HTERT RPE-1 (cell line): Measurements from ENCODE around the gene LMOD3.

Experiments used
- in situ Hi-C: fragments of 300-500 bp; cut with MboI; formaldehyde crosslinking; loops from 4 replicates; pipeline ENCODE4 v1.14.3; 2020; ENCODE audit warnings: low sequenced_read_pairs

Gene LMOD3

DNA sequence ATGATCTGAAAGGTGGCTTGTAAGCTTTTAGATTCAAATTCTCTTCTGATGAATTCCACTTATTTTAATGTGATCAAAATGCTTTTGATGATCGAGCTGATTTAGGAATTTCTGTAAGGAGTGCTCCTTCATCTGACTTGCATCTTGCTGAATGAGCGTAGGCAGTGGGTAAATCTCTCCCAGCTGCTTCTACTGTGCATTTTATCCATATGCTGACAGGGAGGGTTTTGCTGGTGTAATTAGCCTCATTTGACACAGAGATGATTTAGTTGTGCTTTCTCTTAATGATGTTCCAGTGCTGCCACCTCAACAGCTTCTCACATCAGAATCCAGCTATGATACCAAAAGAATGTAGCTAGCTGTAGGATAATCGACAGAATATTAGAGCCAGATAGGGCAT lies 3.8 kb upstream of the LMOD3 start:
- in situ Hi-C loops: no loop called here

DNA sequence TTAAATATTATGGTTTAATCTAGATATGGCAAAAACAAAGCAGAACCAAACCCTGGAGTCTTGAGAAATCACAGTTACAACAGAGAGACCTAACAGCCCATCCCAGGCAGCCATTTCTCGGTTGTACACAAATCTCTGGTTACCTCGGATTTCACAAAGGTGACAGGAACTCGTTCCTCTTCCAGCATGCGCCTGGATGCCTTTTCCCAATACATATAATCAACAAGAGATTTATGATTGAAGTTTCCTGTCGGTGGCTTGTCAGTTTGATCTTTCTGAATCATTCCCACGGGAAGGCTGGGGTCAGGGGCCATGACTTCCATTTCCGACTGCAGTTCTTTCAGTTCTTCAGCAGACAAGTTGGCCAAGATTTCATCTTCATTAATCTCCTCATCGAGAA lies 445 bp downstream of the LMOD3 start:
- in situ Hi-C loops: no loop called here

DNA sequence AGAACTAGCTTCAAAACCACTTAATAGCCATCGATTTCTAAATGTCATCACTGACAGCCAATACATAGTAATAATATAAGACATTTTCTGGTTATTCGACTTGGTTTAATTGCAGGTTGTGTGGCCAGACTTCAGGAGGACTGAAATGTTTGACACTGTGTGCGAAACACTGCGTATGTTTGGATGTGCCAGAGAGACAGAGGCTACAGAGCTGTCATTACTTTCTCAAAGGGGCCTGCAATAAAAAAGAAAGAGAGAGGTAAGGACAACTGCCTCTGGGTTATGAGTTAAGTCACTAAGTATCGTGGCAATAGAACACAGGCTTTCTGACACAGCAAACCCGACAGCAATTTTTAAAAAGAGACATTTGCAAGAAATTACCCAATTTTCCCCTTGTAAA lies 882 bp downstream of the LMOD3 start:
- in situ Hi-C loops: no loop called here

DNA sequence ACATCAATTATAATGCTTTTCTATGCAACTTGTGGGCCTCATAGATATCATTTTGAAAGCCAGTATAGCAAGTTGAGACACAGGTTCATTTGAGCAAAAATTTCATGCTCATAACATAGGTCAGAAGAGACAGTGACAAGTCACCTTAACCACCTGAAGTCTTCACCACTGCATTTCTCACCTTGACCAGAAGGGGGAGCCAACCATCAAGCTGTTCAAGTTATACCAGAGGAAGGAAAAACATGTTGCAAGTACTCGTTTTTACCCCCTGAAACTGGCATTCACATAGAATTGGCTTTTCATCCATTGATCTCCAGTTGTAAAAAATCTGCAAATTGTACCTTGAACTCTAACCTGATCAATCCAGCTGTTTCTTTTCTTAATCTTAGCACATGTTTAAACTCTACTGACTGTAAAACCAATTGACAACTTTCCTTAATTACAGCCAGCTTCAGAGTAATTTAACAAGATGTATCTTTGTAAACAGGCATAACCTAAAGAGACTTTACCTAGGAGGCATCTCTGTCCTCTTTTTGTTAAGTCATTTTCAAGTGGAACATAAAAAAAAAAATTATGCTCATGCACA lies 1.4 kb downstream of the LMOD3 start:
- in situ Hi-C loops: no loop called here

DNA sequence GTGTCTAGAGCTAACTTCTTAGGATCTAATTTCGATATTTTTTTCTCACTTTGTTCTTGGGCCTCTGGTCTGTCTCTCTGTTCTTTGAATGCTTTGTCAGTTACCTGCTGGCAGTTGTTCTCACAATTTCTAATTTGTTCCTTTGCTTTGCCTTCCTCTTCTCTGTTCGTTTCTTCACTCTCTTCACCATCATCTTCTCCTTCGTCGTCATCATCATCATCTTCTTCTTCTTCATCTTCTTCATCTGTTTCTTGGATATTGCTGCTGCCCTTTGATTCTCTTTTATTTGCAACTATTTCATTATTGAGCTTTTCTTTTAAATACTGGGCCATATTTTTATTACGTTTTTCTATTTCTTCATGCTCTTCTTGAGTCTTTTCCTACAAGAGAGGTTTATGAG lies 2.7 kb downstream of the LMOD3 start:
- in situ Hi-C loops: no loop called here

DNA sequence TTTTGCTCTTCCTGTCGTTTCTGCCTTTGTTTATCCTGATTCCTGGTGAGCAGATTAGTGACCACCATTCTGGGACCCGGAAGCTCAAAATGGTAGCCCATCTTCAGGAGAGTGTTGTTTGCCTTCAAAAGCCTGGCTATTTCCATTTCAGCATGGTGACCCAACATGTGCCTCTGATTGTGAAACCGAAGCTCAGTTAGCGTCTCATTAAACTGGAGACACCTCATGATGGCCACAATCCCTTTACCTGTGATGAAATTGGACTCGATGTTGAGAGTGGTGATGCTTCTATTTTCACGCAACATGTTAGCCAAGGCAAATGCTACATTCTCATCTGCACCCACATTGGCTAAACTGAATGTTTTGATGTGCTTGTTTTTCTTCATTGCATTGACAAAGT lies 3.3 kb downstream of the LMOD3 start:
- in situ Hi-C loops: no loop called here

DNA sequence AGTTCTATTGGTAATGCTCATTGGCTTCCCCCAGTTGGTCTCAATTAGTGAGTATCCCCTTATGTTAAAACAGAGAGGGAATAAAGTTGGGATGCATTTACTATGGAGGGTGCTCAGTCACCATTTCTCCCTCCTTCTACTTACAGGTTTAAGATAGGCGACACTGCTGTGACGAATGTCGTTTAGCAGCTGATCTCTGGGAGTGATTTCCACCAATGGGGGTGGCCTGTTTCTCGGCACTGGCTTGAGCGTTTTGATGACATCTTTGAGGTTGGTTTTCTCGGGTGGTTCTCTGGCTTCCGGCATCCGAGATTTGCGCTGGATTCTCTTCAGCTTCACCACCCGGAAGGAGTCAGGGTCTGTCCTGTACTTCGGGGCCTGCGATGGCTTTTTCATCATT lies 3.8 kb downstream of the LMOD3 start:
- in situ Hi-C loops: no loop called here

DNA sequence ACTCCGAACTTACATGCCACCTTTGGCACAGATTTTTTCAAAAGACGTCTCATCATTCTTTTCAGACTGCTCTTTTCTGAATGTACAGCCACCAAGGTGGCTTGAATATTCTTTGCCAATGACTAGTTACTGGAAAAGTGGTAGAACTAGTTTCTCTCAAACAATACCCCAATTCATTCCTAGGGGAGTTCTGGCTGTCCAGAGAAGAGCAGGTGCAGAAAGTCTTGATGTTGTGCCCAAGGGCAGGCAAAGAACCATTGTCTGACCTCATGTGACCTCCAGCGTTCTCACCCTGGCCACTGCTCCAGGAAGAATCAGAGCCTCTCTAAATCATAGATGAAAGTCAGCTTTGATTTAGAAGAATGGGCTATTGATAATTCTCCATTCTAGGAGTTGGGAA lies 5.5 kb downstream of the LMOD3 start:
- in situ Hi-C loops: no loop called here

DNA sequence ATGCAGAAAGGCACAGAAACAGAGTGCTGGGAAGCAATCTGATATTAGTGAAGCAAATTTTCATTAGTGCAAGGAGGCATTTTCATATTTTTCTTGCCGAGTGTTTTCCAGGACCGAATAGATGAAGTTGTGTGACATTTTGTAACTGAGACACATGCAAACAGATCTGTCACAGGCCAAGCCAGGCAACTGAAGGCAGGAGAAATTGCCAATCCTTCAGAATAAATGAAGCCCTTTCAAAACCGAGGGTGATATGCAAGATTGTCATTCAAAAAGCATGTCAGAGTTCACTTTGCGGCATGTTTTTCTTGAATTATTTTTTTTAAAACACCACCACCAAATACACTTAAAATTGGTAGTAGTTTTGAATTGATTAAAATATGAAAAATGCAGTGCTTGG lies 6.2 kb downstream of the LMOD3 start:
- in situ Hi-C loops: no loop called here

DNA sequence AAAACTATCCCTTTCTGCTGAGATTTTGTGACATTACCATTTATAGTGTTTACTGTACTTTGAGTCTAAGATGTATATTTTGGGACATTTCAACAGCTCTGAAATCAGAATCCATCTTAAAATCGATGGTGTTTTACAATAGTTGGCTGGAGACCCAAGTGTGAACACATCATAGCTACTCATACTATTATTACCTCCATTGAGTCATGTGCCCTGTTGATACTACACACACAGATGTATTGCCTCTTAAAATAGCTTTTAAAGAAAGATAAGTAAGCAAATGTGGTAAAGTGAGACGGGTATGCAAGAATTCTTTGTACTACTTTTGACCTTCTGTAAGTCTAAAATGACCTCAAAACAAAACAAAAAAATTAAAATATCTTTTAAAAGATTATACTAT lies 6.7 kb downstream of the LMOD3 start:
- in situ Hi-C loops: no loop called here

DNA sequence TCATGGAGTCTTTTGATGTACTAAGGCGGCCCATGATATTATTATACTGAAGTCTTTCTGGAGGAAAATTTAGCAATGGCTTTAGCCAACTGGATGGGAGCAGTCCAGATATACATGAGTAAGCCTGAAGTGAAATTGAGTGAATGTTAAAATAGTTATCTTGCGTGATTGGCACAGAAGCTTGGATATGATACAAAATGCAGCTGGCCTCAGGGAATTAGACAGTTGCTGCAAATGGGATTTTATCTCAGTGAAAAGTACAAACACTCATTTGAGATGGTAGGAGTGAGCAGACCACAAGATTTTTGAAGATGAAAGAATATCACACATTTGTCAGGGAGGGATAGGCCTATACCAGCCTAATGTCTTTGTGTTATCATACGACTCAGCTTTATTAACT lies 8.9 kb downstream of the LMOD3 start:
- in situ Hi-C loops: no loop called here

DNA sequence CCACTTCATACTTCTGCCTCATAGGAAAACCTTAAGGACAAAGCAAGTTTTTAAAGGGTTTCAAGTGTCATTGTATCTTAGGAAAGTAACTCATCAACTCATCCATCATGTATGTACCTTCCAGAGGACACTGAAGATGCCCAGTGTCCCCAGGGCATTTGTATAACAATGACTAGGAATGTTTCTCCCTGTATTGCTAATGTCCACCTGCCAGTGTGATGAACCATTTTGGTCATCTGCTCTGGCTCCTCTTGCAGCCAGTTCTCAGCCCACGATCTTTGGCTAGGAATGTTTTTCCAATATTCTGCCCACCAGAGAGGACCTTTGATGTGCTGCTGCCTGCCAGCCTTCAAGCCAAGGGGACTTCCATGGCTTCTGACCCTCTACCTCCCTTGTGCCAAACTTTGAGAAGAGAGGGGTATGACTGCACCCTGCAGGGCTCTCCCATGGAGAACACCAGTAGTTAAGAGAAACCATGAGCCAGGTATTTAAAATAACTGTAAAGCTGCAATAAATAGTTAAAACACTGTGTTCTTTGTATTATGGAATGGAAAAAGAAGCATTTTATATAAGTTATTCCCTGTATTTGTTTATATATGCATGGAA lies 11.4 kb downstream of the LMOD3 start:
- in situ Hi-C loops: no loop called here

DNA sequence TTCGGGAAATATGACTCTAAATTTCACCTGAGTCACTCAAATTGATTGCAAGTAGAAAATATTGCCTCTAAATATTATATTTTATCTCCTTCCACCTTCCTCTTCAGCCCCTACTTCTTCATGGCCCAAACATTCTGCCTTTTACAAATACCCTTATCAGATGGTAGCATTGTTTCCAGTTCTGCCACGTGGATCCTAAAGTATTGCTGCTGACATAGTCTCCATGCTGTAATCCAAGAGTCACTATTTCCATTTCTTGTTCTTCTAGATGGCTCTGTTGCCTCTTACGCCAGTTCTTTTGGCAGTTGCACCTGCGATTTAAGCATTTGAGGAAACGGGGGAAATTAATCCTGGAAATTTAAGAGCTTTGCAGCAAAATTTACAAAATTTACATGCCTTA lies 13.6 kb downstream of the LMOD3 start:
- in situ Hi-C loops: no loop called here

DNA sequence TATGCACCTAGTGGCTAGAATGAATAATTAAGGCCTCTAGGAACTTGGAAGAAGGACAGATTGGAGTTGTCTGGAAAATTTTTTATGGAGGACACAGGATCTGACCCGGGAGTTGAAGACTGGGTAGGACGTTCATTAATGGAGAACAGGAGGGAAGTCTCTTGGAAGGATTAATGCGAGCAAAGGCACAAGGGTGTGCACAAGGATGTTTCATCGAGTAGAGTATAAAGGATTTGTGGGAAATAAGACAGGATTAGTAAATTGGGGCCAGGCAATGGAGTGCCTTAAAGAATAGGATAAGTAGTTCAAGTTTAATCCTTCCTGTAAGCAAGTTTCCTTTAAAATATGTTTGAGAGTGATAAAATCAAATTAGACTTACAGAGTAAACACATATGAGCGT lies 14.6 kb downstream of the LMOD3 start:
- in situ Hi-C loops: no loop called here

DNA sequence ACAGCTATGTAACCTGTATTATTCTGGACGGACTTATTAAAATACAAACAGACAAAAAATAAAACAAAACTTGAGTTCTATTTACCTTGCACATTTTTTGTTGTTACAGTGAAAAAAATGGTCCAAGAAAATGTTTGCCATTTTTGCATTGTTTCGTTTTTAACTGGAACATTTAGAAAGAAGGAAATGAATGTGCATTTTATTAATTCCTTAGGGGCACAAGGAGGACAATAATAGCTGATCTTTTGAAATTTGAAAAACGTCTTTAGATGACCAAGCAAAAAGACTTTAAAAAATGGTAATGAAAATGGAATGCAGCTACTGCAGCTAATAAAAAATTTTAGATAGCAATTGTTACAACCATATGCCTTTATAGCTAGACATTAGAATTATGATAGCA lies 17.1 kb downstream of the LMOD3 start:
- in situ Hi-C loops: no loop called here

DNA sequence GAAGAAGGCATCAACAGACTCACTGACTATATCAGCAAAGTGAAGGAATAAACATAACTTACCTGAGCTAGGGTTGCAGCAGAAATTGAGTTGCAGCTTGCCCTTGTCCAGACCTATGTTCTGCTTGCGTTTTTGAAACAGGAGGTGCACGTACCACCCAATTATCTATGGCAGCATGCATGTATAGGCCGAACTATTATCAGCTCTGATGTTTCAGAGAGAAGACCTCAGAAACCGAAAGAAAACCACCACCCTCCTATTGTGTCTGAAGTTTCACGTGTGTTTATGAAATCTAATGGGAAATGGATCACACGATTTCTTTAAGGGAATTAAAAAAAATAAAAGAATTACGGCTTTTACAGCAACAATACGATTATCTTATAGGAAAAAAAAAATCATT lies 17.8 kb downstream of the LMOD3 start:
- in situ Hi-C loops: no loop called here

DNA sequence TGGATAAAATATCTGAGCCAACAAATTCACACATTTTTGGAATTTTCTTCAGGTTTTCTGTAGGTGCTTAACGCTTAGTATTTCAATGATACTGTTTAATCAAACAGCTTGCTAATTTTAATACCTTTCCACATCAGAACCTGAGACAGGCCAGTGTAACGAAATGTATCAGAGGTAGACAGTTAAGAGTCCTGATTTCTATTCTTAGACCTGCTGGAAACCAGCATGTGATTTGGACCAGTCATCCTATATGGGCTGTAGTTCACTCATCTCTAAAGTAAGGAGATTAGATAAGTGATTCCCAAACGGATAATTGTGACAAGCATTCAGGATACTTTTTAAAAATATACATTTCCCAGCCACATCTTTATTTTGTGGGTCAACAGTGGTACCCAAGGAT lies 19.3 kb downstream of the LMOD3 start:
- in situ Hi-C loops: no loop called here

DNA sequence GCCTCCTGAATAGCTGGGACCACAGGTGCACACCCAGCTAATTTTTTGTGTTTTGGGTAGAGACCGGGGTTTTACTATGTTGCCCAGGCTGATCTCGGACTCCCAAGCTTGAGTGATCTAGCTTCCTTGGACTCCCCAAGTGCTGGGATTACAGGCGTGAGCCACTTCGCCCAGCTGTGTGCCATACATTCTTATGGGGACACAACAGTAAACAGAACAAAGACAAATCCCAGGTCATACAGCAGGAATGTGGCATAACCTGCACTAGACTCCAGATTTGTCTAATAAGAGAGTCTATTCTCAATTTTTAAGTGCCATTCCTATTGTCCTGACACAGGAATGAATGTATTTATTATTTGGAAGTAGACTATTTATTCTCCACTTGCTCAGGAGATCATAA lies 20.0 kb downstream of the LMOD3 start:
- in situ Hi-C loops: no loop called here

DNA sequence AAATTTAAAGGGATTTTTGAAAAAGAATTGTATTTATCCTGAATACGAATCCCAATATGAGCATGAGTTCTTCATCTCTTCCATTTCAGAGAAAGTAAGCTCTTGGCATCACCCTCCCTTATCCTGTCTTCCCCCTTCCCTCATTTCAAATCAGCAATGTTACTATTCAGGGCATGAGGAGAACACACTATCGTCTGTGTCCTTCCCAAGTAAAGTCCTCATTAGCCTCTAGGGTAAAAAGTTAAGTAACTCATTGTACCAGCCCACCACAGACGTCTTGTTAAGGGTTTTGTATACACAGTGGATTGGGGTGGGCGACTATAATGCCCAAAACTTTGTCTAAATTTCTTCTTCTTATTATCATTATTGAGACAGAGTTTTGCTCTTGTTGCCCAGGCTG lies 22.8 kb downstream of the LMOD3 start:
- in situ Hi-C loops: no loop called here

DNA sequence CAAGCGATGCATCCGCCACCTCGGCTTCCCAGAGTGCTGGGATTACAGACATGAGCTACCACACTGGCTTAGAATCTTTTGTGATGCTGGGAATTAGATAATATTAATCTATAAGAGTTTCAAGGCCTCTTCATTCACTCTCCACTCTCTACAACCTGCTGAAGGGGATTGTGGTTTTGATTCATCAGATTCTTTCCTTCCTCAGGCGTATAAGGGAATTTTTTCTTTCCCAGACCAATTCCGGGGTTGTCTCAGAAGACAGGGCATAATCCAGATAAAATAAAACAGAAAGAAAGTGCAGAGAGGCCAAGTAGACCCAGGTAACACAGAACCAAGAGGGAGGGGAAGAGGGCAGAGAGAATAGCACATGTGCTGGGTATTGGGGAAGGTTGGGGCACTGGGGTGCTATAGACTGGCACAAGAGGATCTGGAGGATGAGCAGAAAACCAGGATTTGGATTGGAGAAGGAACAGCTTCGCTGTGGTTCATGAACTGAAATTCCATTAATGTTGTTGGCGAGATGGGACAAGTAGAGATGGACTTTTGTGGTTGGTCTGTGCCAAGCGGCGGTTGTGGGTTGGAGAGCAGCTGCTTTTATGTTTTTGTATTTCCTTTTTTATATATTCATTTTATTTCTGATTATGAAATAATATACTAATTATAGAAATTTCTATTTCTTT lies 24.8 kb downstream of the LMOD3 start:
- in situ Hi-C loops: no loop called here

DNA sequence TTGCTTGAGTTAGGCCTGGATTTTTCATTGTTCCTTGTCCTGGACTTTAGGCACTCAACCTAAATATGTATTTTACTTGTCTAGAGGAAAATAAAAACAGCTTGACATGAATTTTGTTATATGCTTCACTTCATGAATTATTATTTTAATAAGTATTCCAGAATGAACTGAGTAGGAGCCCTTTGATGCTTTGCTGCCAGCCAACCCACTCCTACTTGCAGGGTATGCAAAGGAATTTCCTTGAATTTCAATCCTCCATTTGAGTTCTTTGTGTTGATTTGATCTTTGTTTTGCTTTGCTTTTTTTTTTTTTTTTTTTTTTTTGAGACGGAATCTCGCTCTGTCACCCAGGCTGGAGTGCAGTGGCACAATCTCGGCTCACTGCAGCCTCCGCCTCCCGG lies 26.1 kb downstream of the LMOD3 start:
- in situ Hi-C loops: no loop called here

DNA sequence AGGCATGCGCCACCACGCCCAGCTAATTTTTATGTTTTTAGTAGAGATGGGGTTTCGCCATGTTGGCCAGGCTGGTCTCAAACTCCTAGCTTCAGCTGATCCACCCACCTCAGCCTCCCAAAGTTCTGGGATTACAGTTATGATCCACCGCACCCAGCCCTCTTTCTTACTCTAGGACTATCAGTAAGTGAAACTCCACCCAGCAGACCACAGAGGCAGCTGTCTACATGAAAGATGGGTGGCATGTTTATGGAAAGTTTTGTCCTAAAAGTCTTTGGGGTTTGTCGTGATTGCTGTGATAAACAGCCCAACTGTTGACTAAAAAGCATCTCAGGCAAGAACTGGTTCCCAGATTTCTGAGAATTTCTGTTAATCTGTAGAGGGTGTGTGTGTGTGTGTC lies 26.8 kb downstream of the LMOD3 start:
- in situ Hi-C loops: no loop called here
